ENCODE measurements around the gene TNS3. TPM values are rescaled to one million over a fixed set of nuclear protein-coding genes. Genes with fewer than 3 reads are reported as not detected.
"Not testable (repeated sequence)": the region's sequence is repeated elsewhere in the genome, so short reads cannot be mapped to it uniquely, and the experiment has no call there.

The TNS3 gene
- total RNA-seq, 1 donor from 2014 or later: 40.8 TPM

GRCh38 chr7:47543056-47543455 is 38.9 kb downstream of the TNS3 start:
- no peak overlapping the region for H3K4me3 ChIP-seq (ENCODE audit: low read depth, low read length)
- DNase-seq (ENCODE audit: low read depth): no peak
- TF ChIP-seq CTCF (conservative IDR thresholded peaks at IDR 0.05; ENCODE audit: low read depth, low read length): no peak

- TF ChIP-seq CTCF (conservative IDR thresholded peaks at IDR 0.05; ENCODE audit: low read depth, low read length): no peak
- no peak for DNase-seq (ENCODE audit: low read depth)
- H3K4me3 ChIP-seq (ENCODE audit: low read depth, low read length): no peak overlapping the region
Observed at GRCh38 chr7:47542051-47542450, 39.9 kb downstream of the TNS3 start.

GRCh38 chr7:47541485-47541884 is 40.4 kb downstream of the TNS3 start:
- not testable (repeated sequence) for DNase-seq (ENCODE audit: low read depth); H3K4me3 ChIP-seq (ENCODE audit: low read depth, low read length)

- no peak for TF ChIP-seq CTCF (conservative IDR thresholded peaks at IDR 0.05; ENCODE audit: low read depth, low read length)
- H3K4me3 ChIP-seq (ENCODE audit: low read depth, low read length): peak overlapping the region; percentile 39
- no peak for DNase-seq (ENCODE audit: low read depth)
Observed at GRCh38 chr7:47540387-47541350, 41.2 kb downstream of the TNS3 start.

GRCh38 chr7:47540053-47540386 is 41.9 kb downstream of the TNS3 start:
- no peak for TF ChIP-seq CTCF (conservative IDR thresholded peaks at IDR 0.05; ENCODE audit: low read depth, low read length)
- H3K4me3 ChIP-seq (ENCODE audit: low read depth, low read length): peak overlapping the region; percentile 39
- no peak for DNase-seq (ENCODE audit: low read depth)

- DNase-seq (ENCODE audit: low read depth): peak; percentile 94
- peak overlapping the region; percentile 54 for H3K4me3 ChIP-seq (ENCODE audit: low read depth, low read length)
- TF ChIP-seq CTCF (conservative IDR thresholded peaks at IDR 0.05; ENCODE audit: low read depth, low read length): no peak
Observed at GRCh38 chr7:47539398-47540052, 42.4 kb downstream of the TNS3 start.

GRCh38 chr7:47538846-47539311 is 43.0 kb downstream of the TNS3 start:
- DNase-seq (ENCODE audit: low read depth): no peak
- peak overlapping the region; percentile 54 for H3K4me3 ChIP-seq (ENCODE audit: low read depth, low read length)
- no peak for TF ChIP-seq CTCF (conservative IDR thresholded peaks at IDR 0.05; ENCODE audit: low read depth, low read length)
